Activated T-cell treated with anti-CD3 and anti-CD28 coated beads, Interleukin-2, amount 50 U/mL, for 48 hours (primary cell): ENCODE results near the gene ARMC2.
A peak's percentile ranks its signal among the peaks of the same experiment; 100 is the strongest.
"Not testable (repeated sequence)": the region's sequence is repeated elsewhere in the genome, so short reads cannot be mapped to it uniquely, and the experiment has no call there.

Experiments used
- DNase-seq, 2 experiments: peaks; one replicate each; pipeline ENCODE4 v3.0.0-alpha.2; 2020

Gene ARMC2

DNA sequence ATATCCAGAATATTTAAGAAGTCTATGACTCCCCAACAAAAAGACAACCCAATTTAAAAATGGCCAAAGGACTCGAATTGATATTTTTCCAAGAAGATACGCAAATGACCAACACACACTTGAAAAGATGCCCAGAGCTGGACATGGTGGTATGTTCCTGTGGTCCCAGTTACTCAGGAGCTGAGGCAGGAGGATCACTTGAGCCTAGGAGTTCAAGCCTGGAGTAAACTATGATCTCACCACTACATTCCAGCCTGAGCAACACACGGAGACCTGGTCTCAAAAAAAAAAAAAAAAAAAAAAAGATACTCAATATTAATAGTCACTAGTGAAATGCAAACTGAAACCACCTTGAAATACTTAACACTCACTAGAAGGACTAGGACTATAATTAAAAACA, 12.2 kb upstream of the ARMC2 start:
- no peak for DNase-seq

DNA sequence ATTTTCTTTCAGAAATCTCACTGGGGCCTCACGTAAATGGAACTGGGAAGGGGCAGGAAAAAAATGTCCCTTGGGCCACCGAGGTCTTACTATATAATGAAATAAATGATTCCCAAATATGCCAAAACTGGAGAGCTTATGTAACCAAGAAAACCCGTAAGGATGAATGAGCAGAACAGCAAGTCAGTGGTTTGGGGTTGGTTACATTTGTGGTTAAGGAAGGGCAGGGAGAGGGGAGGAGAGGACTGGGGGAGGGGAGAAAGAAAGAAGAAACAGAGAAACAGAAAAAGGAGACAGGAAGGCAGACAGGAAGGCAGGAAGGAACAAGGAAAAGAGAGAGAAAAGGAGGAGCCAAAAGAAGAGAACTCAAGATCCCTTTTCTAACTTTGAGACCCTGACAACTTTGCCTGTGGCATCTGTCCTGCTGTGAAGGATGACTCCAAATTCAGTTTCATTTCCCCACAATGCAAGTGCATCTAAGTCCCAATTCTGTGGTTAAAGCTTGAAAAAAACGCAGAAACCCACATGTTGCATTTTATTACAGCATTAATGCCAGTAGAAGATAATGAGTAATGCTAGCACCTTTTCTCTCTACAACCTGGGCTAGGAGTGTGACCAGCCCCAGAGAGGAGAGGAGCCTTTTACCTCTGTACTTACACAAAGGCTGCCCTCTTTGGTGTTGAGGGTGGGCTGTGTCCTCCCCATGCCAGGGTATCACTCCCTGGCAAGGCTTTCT, 10.8 kb upstream of the ARMC2 start:
- no peak for DNase-seq

DNA sequence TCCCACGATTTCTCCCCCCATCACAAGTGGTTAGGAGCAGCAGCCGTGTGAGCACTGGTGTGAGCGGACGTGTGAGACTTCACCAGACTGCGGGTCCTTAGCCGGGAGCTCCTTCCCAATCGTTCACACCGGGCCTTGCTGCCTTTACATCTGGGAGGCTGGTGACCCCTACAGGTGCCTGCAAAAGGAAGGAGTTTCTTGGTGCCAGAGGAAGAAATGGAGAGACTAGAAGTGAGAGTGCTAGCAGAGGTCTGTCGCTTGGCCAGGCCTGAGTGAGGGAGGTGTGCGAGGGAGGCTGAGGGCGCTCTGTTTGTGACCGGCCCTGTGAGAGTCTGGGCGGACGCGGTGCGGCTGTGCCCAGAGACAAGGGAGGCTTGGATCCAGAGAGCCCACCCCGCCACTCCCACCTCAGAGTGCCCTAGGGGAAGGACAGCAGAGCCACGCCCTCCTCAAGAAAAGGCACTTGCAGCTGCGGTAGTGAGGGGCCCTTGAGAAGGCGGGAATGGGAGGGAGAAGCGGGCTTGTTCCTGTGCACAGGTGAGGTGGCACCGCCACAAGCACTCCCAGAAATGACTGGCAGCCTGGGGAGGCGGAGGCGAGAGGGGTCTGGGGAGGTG, 10.0 kb upstream of the ARMC2 start:
- no peak for DNase-seq

DNA sequence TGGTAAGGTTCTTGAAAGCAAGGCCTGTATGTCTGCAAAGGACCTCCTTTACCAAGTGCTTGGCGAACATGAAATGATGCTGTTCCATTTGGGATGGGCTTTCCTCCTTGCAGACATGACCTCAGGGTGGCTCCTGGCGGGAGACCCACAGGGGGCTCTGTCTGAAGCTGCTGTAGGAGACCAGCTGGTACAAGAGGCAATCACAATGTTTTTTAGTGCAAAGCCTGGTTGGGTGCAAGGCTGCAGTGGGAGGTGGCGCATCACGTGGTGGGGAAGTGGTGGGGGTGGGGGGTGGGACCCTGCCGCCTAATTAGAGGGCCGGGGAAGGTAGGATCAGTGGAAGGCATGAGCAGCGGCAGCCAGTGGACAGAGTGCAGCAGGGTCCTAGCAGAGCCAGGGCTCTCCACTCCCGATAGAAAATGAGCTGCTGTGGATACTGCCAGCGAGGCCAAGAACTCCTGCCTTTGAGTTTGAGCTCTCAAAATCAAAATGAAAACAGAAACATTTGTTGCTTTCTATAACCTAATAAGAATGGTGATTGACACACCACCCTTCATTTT, 9.1 kb upstream of the ARMC2 start:
- no peak for DNase-seq

DNA sequence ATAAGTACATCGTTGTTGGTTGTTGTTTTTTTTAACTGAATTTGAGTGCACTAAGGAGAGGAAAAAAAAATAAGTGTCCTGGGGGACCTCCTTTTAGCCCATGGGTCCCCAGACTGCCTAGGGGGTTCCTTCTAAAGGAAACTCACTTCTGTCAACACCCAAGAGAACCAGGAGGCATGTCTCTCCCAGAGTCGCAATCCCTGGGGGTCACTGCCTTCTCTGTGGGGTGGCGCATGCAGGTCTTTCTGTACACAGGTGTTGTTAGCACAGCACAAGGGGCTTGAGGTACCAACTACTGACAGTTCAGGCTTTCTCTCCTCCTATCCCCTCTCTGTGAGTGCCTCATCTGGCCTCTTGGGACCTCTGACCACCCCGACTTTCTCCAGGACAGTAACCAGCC, 7.3 kb upstream of the ARMC2 start:
- DNase-seq: no peak

DNA sequence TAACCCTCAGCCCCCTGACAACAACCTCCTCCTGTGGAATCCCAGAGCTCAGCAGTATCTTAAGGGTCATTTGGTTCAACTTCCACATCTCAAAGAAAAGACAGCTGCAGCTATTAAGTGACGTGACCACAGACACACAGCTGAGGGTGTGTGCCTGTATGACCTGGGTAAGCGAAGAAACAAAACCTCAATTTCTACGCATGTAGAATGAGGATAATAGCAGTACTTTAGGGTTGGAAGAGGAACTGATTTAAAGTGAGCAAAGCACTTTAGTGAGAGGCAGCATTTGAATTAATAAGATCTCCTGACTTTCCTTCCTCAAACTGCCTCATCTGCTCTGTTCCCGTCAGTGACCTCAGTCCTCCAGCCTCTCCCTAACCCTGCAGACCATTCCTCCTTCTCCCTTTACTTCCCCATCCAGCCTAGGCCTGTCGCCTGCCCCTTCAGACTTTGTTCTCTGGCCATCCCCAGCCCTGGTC, 6.8 kb upstream of the ARMC2 start:
- DNase-seq: no peak

DNA sequence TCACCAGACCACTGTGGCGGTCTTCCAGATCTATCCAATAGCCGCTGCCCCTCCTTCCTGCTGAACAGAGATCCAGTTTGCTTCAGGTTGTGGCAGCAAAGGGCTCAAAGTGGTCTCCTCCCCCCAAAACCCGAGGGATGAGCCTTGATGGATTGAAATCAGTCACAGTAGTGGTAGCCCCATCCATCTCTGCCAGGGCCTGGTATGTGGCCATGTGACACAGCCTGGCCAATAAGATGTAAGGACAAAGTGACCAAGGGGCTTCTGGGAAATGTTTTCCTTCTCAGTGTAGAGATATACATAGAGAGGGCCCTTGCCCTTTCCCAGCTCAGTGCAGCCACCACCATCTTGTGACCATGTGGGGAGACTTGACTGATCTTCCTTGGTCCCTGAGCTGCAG, 4.1 kb upstream of the ARMC2 start:
- no peak for DNase-seq

DNA sequence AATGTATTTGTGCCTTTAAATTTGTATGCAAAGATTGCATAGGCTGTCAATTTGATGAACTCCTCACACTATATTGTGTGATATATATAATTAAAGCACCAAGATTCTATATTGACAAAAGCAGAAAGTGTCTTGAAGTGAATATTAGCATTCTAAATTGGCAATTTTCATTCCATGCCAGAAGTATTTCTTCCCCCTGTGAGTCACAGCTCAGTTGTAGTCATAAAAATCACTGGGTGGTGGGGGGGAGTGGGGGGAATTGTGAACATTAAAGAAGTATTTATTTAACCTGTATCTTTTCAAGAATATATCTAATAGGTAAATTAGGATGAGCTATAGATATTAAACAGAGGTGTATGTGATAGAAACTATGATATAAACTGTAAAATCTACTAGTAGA, 3.1 kb upstream of the ARMC2 start:
- no peak for DNase-seq

DNA sequence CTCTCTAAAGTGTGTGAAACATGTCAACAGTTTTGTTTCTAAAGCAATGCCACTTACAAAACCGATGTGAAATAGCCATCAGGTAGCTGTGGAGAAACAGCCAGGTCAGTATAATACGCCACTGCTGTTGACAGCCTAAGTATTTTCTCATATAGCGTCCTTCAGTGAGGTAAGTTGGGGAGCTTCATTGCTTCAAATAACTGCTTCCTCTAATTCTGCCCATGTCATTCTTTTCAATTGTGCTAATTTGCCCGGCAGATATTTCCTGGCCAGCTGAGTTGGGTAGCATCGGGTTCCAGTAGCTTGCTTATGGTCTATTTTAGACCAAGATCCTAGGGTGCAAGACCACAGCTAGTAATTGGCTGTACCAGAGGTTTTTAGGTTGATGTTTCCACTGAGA, 2.1 kb upstream of the ARMC2 start:
- no peak for DNase-seq

DNA sequence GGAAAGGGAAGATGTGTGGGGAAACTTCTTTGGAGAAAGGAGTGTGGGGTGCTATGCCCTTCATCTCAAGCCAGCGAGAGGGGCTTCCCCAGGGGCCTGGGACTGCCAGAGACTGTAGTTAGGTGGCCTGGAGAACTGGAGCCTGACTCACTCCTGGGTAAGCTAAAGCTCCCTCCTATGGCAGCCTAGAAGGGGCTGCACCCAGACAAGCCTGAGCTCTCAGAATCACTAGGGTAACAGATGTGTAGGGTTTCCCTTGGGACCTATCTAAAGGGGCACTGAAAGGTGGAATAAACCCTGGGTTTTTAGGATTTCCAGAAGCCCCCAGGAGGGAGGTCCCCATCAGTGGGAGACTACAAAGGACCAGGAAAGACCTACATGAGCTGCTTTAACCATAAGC, 1.6 kb upstream of the ARMC2 start:
- no peak for DNase-seq

DNA sequence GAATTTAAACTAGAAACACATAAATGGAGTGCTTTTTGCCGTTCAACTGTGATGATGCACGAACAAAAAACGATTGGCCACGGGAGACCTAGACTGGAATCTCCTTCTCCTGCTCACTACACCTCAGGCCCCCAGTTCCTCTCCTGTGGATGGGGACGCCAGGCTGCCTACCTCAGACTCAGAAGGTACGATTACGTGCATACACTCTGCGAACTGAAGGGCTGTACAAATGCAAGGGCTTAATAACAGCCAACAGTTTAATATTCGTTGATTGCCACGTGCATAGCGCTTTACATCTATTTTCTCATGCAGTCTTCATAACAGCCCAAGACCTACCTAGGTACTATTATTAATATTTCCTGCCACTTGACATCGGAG, 495 bp upstream of the ARMC2 start:
- DNase-seq: no peak

DNA sequence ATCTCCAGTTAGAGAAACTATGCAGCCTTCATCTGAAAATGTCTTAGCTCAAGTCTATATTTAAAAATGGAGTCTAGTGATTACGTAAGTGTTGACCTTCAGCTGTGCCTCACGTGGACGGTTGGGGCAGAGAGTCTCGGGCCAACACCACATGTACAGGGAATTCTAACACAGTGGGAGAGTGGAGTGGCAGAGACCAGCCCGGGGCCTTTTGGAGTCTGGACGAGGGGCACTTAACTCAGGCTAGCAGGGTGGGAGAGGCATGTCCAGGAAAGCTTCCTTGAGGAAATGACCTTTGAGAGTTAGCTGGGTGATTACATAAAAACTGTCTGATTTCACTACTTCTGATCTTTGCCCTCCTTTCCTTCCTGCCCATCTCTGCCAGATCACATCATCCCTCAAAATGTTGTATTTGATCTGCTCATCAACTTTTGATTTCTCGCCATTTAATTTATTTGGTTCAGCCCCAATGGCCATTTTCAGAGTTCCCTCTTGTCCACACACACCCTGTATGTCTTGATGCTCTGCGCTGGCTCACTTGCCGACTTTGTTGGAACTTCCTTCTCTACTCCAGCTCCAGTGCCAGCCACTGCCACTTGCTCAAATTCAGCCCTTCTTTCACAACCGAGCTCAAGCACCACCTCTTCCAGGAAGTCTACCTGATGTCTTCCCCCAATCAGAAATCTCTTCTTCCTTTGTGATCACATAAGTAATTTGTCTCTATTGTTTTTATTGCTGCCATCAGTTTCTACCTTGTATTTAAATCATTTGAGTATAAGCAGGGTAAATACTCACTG, 2.6 kb downstream of the ARMC2 start:
- DNase-seq: no peak

DNA sequence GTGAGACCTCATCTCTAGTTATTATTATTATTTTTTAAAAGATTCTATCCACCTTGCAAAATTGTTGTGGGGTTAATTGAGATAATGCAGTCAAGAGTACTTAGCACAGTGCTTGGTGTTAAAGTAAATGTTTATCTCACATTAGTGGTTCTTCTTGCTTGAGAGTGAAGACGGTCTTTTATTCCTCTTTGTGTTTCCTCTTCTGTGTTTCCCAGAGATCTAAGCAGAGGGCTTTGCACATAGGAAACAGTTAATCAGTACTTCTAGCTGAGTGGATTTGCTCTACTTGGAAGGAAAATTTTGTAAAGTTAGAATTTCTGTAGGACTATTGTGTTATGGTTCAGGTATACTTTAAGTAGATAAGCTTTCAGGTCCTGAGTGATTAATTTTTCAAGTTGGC, 3.5 kb downstream of the ARMC2 start:
- DNase-seq: no peak

DNA sequence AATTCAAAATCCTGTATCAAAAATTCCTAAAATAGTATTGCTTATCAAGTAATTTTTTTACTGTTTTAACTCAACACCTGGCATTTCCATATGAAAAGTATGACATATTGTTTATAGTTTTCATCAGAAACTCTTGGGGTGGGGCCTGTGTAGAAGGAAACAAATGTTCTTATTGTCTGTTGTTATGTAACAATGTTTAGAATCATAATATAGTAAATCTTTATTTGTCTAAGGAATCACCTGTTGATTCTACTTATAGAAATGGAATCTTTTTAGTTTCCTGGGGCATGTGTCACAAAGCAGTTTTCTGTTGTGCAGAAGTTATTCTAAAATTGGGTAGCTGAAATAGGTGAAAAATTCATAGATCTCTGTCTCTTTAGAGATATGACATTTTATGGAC, 4.9 kb downstream of the ARMC2 start:
- DNase-seq: no peak

DNA sequence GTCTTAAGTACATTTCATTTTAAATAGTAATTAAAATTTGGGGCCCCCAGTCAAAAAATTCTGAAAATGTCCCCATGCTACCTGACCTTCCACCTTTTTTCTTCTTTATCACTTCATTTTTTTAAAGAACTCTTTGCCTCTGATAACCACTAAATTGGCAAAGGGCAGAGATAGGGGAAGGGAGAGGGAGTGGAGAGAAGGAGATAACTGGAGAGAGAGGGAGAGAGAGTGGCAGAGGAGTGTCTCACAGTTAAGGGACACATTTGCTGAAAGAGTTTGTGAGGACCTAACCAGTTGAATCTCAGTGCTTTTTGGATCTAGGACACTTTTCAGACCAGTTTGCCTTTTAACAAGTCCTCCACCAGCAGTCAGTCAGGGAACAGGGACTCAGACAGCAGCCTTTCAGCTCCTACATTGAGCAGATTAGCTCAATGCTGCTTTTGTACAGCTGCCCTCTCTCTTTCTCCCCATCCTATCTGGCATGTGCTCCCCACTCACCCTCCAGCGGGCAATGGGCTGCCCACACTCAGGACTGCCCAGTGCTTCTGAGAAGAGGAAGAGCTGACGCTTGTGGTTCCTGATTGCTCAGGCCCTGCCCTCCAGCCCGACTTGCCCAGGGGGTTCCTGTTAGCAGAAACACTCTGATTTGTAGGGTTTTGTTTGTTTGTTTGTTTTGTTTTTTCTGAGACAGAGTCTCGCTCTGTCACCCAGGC, 14.4 kb downstream of the ARMC2 start:
- DNase-seq: no peak

DNA sequence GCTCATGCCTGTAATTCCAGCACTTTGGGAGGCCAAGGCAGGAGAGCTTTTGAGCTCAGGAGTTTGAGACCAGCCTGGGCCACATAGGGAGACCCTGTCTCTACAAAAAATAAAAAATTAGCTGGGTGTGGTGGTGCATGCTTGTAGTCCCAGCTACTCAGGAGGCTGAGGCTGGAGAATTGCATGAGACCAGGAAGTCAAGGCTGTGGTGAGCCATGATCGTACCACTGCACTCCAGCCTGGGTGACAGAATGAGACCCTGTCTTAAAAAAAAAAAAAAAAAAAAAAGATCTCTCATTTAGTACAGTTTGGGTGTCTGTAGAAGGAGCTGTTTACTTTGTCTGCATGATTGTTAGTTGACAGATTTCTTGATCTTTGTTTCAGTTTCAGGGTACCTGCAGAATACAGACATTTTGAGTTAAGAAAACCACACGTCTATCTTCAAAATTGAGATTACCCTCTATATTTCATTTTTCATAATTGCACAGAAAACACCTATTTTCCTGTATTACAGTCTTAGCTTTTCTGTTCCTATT, 17.6 kb downstream of the ARMC2 start:
- DNase-seq: not testable (repeated sequence)

DNA sequence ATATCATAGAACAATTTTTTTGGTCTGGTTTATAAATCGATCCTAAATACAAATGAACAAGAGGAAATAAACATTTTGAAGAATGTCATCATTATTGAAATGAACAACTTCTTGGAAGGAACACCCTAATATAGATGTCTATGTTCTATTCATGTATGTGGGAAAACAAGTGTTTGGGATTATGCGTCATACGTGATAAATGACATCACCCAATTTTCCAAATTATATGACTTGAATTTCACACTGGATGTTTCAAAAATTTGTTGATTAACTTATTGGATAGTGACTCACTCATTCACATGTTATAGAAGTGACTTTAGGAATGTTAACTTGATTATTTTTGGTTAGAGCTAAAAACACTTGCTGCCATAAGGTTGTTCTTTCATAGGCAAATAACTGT, 18.6 kb downstream of the ARMC2 start:
- DNase-seq: no peak

DNA sequence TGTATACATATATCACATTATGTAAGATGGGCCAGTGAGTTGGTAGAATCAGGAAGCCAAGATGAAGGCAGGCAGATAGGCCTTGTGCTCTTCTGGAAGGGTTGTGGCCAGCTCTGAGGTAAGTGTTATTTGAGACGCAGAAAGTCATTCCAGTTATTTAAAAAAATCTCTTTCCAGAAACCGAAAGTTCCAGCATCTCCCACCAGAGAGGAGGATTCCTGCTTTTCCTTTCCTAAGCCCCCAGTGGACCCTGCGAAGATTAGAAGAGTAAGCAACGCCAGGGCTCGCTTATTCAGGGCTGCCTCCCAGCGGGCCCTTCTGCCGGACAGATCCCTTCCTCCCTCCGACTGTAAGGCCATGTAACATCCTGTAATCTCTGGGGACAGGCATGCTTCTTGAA, 20.4 kb downstream of the ARMC2 start:
- DNase-seq: no peak

DNA sequence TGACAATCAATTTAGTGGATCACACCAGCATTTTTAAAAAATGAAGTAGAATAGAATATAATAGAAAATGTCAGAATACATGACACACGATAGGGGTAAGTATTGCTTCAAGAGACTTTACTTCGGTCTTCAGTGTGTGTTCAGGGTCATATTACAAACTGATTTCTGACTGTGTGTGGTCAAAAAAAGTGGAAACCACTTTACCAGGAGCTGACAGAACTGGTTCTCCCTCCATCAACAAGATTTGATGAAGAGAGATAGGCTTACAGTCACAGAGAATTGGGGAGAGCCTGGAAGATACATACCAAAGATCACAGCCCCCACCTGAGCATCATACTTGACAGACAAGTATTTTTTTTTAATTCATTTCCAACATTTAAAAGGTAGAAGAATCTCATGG, 21.7 kb downstream of the ARMC2 start:
- DNase-seq: no peak

DNA sequence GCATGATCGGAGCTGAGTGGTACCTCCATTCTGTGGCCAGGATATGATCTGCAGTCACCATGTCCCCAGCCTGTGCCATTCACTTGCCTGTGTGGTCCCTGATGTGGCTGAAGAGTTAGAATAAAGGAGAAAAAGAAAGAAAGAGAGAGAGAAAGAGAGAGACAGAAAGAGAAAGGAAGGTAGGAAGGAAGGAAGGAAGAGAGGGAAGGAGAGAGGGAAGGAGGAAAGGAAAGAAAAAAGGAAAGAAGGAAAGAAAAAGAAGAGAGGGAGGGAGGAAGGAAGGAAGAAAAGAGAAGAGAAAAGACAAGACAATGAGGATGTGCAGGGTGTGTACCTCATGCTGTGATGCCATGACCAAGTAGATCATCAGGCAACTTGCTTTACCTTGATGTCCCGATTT, 22.1 kb downstream of the ARMC2 start:
- DNase-seq: no peak

DNA sequence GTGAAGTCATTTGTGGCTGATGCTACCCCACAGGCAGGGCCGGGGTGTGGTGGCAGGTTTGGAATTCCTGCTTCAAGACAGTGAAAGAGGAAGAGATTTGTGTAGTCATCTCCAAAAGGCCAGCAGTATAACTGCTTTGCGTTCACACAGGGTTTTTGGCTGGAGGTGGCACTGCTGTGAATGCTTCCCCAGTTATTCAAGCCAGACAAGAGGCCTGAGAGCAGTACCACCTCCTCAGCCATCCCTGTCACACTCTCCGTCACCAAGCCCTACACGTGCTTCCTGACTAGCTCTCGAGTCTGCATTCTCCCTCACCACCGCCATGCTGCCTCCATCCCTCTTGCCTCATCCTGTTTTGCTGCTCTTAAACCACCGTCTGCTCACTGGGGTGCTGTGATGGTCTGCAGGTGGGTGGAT, 23.9 kb downstream of the ARMC2 start:
- DNase-seq: peak in 1 of 2 experiments; percentile 44

DNA sequence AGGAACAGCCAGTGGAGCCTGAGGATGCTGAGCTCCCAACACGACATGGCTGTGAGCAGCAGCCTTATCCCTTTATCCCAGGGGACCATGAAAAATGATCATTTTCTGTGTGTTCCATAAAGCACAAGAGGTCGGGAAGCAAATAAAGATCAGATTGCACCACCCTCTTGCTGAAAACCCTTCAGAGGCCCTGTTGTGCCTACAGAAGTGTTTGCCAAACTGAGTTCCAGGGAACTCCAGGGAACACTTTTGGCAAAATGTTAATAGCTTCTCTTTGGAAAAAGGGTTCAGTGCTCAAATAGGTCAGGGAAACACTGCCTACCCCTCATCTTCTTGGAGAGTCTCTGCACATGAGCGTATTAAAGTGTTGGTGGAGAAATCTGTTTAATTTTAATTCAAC, 24.4 kb downstream of the ARMC2 start:
- DNase-seq: no peak

DNA sequence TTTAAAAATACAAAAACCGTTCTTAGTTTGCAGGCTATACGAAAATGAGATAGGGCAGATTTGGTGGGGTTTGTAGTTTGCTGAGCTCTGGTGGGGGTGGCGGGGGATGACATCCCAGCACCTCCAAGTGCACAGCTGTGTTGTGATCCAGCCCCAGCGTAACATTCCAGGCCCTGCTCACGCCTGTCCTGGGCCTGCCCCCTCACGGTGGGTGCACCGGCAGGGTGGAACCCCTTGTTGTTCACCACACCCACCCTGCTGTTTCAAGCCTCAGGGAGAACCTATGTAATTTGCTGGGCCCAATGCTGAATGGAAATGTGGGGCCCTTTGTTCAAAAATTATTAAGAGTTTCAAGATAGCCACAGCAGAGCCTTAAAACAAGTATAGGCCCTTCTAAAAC, 25.0 kb downstream of the ARMC2 start:
- DNase-seq: no peak
